Measurements from ENCODE around the gene C11orf21. TPM values are rescaled to one million over a fixed set of nuclear protein-coding genes. Genes with fewer than 3 reads are reported as not detected.

C11orf21 gene
- total and polyA plus RNA-seq, 9 of the 15 experiments (the other 6 are each of a cell fraction or from before 2014, with no cell fraction given) = 0.10 to 2.6 (median 2.0) TPM

DNA sequence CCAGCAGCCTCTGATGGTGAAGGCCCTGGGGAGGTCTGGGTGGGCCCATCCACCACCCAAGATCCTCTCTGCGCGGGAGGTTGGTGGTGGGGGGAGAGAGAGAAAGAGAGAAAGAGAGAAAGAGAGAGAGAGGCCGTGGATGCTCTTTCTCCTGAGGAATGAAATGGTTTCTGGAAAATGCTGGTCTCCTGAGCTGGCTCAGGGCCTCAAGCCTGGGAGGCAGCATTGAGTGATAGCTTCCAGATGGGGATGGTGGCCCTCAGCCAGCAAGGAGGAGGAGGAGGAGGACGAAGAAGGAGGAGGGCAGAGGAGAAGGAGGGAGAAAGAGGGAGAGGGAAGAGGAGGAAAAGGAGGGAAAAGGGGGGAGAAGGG is 4.7 kb upstream of the C11orf21 start (continued):
- TF ChIP-seq BRD9 (IDR thresholded peaks at IDR 0.05; ENCODE audit: low read depth, partially characterized antibody) = no peak
- TF ChIP-seq, protein P1, sequence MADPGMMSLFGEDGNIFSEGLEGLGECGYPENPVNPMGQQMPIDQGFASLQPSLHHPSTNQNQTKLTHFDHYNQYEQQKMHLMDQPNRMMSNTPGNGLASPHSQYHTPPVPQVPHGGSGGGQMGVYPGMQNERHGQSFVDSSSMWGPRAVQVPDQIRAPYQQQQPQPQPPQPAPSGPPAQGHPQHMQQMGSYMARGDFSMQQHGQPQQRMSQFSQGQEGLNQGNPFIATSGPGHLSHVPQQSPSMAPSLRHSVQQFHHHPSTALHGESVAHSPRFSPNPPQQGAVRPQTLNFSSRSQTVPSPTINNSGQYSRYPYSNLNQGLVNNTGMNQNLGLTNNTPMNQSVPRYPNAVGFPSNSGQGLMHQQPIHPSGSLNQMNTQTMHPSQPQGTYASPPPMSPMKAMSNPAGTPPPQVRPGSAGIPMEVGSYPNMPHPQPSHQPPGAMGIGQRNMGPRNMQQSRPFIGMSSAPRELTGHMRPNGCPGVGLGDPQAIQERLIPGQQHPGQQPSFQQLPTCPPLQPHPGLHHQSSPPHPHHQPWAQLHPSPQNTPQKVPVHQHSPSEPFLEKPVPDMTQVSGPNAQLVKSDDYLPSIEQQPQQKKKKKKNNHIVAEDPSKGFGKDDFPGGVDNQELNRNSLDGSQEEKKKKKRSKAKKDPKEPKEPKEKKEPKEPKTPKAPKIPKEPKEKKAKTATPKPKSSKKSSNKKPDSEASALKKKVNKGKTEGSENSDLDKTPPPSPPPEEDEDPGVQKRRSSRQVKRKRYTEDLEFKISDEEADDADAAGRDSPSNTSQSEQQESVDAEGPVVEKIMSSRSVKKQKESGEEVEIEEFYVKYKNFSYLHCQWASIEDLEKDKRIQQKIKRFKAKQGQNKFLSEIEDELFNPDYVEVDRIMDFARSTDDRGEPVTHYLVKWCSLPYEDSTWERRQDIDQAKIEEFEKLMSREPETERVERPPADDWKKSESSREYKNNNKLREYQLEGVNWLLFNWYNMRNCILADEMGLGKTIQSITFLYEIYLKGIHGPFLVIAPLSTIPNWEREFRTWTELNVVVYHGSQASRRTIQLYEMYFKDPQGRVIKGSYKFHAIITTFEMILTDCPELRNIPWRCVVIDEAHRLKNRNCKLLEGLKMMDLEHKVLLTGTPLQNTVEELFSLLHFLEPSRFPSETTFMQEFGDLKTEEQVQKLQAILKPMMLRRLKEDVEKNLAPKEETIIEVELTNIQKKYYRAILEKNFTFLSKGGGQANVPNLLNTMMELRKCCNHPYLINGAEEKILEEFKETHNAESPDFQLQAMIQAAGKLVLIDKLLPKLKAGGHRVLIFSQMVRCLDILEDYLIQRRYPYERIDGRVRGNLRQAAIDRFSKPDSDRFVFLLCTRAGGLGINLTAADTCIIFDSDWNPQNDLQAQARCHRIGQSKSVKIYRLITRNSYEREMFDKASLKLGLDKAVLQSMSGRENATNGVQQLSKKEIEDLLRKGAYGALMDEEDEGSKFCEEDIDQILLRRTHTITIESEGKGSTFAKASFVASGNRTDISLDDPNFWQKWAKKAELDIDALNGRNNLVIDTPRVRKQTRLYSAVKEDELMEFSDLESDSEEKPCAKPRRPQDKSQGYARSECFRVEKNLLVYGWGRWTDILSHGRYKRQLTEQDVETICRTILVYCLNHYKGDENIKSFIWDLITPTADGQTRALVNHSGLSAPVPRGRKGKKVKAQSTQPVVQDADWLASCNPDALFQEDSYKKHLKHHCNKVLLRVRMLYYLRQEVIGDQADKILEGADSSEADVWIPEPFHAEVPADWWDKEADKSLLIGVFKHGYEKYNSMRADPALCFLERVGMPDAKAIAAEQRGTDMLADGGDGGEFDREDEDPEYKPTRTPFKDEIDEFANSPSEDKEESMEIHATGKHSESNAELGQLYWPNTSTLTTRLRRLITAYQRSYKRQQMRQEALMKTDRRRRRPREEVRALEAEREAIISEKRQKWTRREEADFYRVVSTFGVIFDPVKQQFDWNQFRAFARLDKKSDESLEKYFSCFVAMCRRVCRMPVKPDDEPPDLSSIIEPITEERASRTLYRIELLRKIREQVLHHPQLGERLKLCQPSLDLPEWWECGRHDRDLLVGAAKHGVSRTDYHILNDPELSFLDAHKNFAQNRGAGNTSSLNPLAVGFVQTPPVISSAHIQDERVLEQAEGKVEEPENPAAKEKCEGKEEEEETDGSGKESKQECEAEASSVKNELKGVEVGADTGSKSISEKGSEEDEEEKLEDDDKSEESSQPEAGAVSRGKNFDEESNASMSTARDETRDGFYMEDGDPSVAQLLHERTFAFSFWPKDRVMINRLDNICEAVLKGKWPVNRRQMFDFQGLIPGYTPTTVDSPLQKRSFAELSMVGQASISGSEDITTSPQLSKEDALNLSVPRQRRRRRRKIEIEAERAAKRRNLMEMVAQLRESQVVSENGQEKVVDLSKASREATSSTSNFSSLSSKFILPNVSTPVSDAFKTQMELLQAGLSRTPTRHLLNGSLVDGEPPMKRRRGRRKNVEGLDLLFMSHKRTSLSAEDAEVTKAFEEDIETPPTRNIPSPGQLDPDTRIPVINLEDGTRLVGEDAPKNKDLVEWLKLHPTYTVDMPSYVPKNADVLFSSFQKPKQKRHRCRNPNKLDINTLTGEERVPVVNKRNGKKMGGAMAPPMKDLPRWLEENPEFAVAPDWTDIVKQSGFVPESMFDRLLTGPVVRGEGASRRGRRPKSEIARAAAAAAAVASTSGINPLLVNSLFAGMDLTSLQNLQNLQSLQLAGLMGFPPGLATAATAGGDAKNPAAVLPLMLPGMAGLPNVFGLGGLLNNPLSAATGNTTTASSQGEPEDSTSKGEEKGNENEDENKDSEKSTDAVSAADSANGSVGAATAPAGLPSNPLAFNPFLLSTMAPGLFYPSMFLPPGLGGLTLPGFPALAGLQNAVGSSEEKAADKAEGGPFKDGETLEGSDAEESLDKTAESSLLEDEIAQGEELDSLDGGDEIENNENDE (IDR thresholded peaks at IDR 0.05; ENCODE audit: low read depth, low read length) = no peak
- no peak for TF ChIP-seq CEBPB (tag; IDR thresholded peaks at IDR 0.05)

Data from K562 (cell line).